Spinal cord (tissue), 10 donors: ENCODE measurements around the gene ROR2. TPM values are rescaled to one million over a fixed set of nuclear protein-coding genes. Genes with fewer than 3 reads are reported as not detected.
A peak's percentile ranks its signal among the peaks of the same experiment; 100 is the strongest.

ENCODE experiments used
- DNase-seq, 6 donors: peaks; one replicate each; pipeline versions ENCODE4 v3.0.0 to v3.0.0-alpha.2; 2013 to 2015; ENCODE audit warnings: low spot score in 6 of 6, low read depth in 4 of 6
- H3K27ac ChIP-seq: one replicate; pipeline ENCODE4 v1.5.1; 2013; ENCODE audit warnings: low read depth, low read length, control low read depth
- H3K27me3 ChIP-seq: one replicate; pipeline ENCODE4 v1.6.1; 2013; ENCODE audit warnings: low read length; ENCODE audit not compliant: control insufficient read depth, insufficient read depth
- H3K36me3 ChIP-seq: one replicate; pipeline ENCODE4 v1.6.1; 2013; ENCODE audit warnings: low read length; ENCODE audit not compliant: control insufficient read depth, insufficient read depth
- H3K4me1 ChIP-seq: one replicate; pipeline ENCODE4 v1.6.1; 2013; ENCODE audit warnings: low read length; ENCODE audit not compliant: control insufficient read depth, insufficient read depth
- H3K4me3 ChIP-seq: one replicate; pipeline ENCODE4 v1.5.1; 2013; ENCODE audit warnings: low read depth, low read length, control low read depth
- H3K9me3 ChIP-seq: one replicate; pipeline ENCODE4 v1.6.1; 2013; ENCODE audit warnings: low read length; ENCODE audit not compliant: control insufficient read depth, insufficient read depth
- WGBS: methylation state at CpG from one replicate; pipeline ENCODE4 v1.1.5; 2013; ENCODE audit warnings: missing lambda C conversion rate; ENCODE audit not compliant: insufficient coverage; 5-methylcytosine and 5-hydroxymethylcytosine counted together
- polyA plus RNA-seq, 2 donors: library from polyadenylated mRNA; unstranded; fragments of 120-200 nt; gene quantifications; one replicate each; pipeline ENCODE4 v1.2.1, GENCODE V29; 2013; ENCODE audit not compliant: insufficient read length in 2 of 2
- total RNA-seq, 2 donors: library from RNA; depleted of rRNA in 1 of 2; stranded (reverse); fragments of 120-200 nt in 1 of 2; fragments of >200 nt in 1 of 2; gene quantifications; one replicate each; pipeline versions ENCODE4 v1.2.3 to v1.2.4, GENCODE V29; 2013 to 2014
- donor health status: healthy.

ROR2 gene
- total and polyA plus RNA-seq, 4 donors, result 3.1 to 20.6 (median 5.0) TPM

DNA sequence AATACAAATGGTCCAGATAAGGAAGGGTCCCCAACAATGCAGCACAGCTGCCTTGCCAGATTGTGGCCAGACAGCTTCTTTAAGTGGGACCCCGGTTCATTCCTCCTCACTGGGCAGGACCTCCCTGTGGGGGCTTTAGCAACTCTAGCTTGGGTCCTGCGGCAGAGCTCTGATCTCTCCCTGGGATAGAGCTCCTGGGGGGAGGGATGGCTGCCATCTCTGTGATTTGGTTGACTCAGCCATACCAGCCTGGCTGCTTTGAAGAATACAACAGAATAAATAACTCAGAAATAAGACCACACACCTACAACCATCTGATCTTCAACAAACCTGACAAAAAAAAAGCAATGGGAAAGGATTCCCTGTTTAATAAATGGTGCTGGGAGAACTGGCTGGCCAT is 22.7 kb upstream of the ROR2 start:
- no peak for DNase-seq
- H3K4me3 ChIP-seq, result no peak overlapping the region
- H3K9me3 ChIP-seq, result no peaks in the 10 kb centered on the region
- no peaks in the 10 kb centered on the region for H3K27me3 ChIP-seq
- no peak overlapping the region for H3K27ac ChIP-seq
- H3K36me3 ChIP-seq, result no peaks in the 10 kb centered on the region
- WGBS, result 67% methylated on average over 1 of the region's 2 CpGs
- H3K4me1 ChIP-seq, result no peaks in the 10 kb centered on the region

DNA sequence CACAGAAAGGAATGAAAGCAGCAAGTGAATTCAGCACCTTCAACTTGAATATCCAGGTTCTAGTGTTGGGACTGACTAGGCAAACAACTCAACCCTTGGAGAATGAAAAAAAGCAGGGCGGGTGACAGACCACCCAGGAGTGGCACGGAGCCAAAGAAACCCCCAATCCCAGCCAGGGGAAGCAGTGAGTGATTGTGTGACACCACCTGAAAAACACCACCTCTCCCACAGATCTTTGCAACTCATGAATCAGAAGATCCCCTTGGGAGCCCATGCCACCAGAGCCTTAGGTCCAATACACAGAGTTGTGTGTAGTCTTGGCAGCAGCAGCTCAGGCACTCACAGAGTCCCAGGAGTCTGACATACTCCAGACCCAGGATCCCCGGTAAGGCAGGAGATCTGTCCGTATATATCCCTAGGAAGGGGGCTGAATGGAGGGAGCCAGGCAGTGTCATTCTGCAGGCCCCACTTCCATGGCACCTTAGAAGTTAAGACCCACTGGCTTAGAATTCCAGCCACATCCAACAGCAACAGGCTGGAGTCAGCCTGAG is 22.1 kb upstream of the ROR2 start:
- H3K27me3 ChIP-seq, result no peaks in the 10 kb centered on the region
- 67% methylated on average over 1 of the region's 4 CpGs for WGBS
- no peak overlapping the region for H3K27ac ChIP-seq
- H3K4me3 ChIP-seq, result no peak overlapping the region
- no peak for DNase-seq
- H3K9me3 ChIP-seq, result no peaks in the 10 kb centered on the region
- no peaks in the 10 kb centered on the region for H3K36me3 ChIP-seq
- H3K4me1 ChIP-seq, result no peaks in the 10 kb centered on the region

DNA sequence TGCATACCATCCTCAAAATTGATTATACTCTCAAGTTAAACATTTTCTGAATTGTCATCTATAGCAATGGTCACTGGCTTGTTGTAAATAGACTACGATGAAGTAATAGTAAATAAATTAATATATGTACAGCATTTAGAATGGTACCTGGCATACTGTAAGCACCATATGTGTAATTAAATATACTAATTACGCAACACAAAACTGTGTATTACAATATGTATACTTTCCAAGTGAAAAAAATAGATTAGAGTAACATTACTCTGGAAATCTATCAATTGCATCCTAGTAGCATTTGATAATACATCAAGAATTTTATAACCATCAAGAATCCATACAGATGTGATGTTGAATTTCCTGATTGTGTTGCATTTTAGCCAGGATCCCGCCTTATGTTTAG is 17.2 kb upstream of the ROR2 start:
- H3K4me3 ChIP-seq, result no peak overlapping the region
- H3K4me1 ChIP-seq, result no peaks in the 10 kb centered on the region
- no peak overlapping the region for H3K27ac ChIP-seq
- peaks cover 3% of the 10 kb centered on the region for H3K9me3 ChIP-seq
- WGBS, result no CpG with 5 or more reads among the region's 3 CpGs
- no peak for DNase-seq
- H3K27me3 ChIP-seq, result no peaks in the 10 kb centered on the region
- H3K36me3 ChIP-seq, result no peaks in the 10 kb centered on the region

DNA sequence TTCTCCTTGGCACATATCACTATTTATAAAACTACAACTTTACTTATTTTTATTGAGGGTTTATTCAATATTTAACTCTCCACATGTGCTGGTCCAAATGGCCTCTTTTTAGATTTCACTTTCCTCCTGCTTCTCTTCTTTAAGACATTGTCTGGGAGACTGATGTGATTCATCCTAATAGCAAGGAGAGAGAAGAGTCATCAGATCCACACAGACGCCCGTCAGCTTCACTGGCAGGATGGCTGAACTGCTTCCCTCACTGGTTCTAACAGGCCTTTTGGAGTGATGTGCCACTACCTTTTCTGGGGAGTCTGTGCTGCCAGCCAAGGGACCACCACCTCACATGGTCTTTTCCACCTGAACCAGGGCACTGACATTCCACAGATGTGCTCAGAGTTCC is 16.5 kb upstream of the ROR2 start:
- Histone ChIP-seq H3K27ac (no peak overlapping the region), H3K4me3 (no peak overlapping the region), H3K36me3 (no peaks in the 10 kb centered on the region), H3K27me3 (no peaks in the 10 kb centered on the region), H3K4me1 (no peaks in the 10 kb centered on the region), H3K9me3 (peaks cover 3% of the 10 kb centered on the region)
- 79% methylated on average over 2 of the region's 2 CpGs for WGBS
- DNase-seq, result no peak

DNA sequence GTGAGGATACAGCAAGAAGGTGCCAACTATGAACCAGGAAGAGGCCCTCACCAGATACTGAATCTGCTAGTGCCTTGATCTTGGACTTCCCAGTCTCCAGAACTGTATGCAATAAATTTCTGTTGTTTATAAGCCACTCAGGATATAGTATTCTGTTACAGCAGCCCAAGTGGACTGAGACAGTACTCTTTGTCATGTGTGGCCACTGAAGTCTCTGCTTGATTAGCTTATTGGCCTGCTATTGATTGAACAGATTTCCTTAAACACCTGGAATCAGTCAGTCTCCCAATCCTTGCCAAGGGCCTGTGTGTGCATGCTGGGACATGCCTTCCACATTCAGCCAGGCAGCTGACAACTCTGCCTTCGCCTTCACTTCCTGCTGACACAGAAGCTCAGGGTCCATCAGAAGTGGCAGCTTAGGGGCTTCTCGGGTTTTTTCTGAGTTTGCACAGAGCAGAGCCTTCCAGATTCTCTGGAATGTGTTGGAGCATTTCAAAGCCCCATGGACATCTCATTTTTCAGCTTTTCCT is 13.7 kb upstream of the ROR2 start:
- H3K27ac ChIP-seq, result no peak overlapping the region
- H3K4me3 ChIP-seq, result no peak overlapping the region
- no peaks in the 10 kb centered on the region for H3K4me1 ChIP-seq
- no peaks in the 10 kb centered on the region for H3K27me3 ChIP-seq
- DNase-seq, result no peak
- 83% methylated on average over 1 of the region's 2 CpGs for WGBS
- peaks cover 3% of the 10 kb centered on the region for H3K9me3 ChIP-seq
- H3K36me3 ChIP-seq, result no peaks in the 10 kb centered on the region

DNA sequence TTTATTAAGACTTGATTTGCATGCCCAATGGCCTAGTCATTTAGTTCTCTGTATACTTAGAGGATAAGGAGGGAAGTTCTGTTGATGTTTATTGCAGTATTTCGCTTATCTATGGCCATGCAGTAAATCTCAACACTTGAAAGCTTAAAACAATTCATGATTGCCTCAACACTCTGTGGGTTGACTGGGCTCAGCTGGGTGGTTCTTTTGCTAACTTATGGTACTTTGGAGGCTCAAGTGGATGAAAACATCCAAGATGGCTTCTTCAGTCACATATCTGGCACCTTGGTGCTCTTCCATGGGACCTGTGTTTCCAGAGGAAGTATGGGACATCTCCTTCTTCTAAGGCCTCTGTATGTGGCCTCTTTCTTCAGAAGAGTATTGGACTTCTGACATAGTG is 10.3 kb upstream of the ROR2 start:
- H3K4me1 ChIP-seq, result no peaks in the 10 kb centered on the region
- no peak overlapping the region for H3K4me3 ChIP-seq
- no peaks in the 10 kb centered on the region for H3K36me3 ChIP-seq
- no peaks in the 10 kb centered on the region for H3K27me3 ChIP-seq
- H3K9me3 ChIP-seq, result peaks cover 3% of the 10 kb centered on the region
- WGBS, result no CpG with 5 or more reads among the region's 1 CpG
- no peak for DNase-seq
- no peak overlapping the region for H3K27ac ChIP-seq

DNA sequence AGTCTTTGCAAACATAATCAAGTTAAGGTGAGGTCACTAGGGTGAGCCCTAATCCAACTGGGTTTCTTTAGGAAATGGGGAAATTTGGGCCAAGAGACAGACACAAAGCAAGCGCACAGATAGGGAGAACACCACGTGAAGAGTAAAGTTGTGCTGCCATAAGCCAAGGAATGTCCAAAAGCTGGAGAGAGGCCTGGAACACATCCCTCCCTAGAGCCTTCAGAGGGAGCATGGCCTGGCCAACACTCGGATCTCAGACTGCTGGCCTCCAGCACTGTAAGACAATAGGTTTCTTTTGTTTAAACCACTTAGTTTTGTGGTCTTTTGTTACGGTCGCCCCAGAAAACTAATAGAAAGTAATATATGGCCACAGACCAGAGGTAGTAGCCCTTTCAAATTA is 8.1 kb upstream of the ROR2 start:
- Histone ChIP-seq H3K4me3 (no peak overlapping the region), H3K9me3 (no peaks in the 10 kb centered on the region), H3K4me1 (no peaks in the 10 kb centered on the region), H3K27me3 (no peaks in the 10 kb centered on the region), H3K36me3 (no peaks in the 10 kb centered on the region), H3K27ac (no peak overlapping the region)
- DNase-seq, result no peak
- 83% methylated on average over 2 of the region's 5 CpGs for WGBS

DNA sequence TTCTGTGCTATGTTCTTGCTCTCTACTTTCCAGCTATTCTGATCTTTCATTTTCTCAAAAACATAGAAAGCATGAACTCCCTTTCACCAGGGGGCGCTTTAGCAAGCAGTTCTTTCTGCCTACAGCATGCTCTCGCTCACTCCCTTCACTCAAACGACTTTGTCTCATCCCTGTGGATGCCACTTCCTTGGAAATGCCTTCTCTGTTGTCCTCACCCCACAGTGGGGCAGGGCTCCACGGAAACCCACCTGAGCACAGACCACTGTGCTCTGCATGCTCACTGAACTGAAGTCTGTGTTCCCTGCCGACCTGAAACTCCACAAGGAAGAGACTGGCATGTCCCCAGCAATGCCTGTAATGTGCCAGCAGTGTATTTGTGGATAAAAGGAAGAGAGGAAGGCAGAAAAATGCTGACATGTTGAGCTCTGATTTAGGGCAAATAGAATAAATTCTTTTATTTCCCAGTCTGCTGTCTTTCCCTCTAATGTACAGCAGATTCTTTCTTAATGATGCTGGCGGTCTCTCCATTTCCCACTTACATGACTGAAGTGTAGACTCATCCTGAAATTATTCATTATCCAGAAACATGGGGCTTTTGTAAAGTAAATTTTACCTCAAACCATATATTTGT is 4.9 kb upstream of the ROR2 start:
- peaks cover 5% of the 10 kb centered on the region for H3K4me1 ChIP-seq
- peak in 2 of 6 donors; percentile 70 to 76 for DNase-seq
- WGBS, result 6% methylated on average over 4 of the region's 6 CpGs
- no peaks in the 10 kb centered on the region for H3K36me3 ChIP-seq
- H3K27ac ChIP-seq, result no peak overlapping the region
- H3K9me3 ChIP-seq, result no peaks in the 10 kb centered on the region
- peaks cover 12% of the 10 kb centered on the region for H3K27me3 ChIP-seq
- no peak overlapping the region for H3K4me3 ChIP-seq

DNA sequence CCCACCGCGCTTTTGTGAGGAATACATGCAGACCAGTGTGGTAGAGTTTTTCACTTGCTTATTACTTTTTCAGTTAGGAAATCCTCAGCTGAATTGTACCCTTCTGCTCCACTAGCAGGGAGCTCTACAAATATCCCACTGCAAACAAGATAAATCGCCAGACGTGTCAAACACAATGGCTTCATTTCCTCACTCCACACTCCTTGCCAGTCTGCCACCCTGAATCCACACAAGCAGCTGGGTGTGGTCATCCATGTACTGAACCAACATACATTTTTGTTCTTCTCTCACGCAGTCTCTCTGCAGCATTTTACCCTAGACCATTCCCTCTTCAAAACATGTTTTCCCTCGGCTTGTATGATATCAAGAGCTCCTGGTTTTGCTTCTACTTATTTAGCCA is 3.7 kb upstream of the ROR2 start:
- no peaks in the 10 kb centered on the region for H3K9me3 ChIP-seq
- H3K4me1 ChIP-seq, result peaks cover 17% of the 10 kb centered on the region
- peaks cover 22% of the 10 kb centered on the region for H3K27me3 ChIP-seq
- H3K27ac ChIP-seq, result no peak overlapping the region
- no peak for DNase-seq
- no peaks in the 10 kb centered on the region for H3K36me3 ChIP-seq
- 87% methylated on average over 4 of the region's 6 CpGs for WGBS
- H3K4me3 ChIP-seq, result no peak overlapping the region

DNA sequence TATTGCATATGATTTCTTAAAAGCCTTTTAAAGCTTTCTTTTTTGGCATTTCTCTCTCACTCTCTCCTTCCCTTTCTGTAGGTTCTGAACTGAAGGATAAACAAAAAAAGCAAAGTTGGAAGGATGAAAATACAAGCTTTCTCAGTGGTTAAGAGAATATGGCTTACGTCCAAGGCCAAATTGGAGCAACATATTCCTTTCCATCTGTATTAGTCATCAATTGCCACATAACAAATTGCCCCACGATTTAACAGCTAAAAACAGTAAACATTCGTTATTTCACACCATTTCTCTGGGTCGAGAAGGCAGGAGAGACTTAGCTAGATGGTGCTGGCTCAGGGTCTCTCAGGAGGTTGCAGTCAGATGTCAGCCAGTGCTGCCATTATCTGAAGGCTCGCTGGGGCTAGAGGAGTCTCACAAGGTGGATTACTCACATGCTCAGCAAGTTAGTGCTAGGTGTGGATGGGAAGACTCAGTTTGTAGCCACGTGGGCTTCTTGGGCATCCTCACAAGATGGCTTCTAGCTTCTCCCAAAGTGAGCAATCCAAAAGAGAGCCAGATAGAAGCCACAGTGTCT is 2.0 kb upstream of the ROR2 start:
- H3K36me3 ChIP-seq, result no peaks in the 10 kb centered on the region
- H3K27me3 ChIP-seq, result peaks cover 35% of the 10 kb centered on the region
- no peak overlapping the region for H3K4me3 ChIP-seq
- WGBS, result 90% methylated on average over 4 of the region's 6 CpGs
- DNase-seq, result no peak
- H3K4me1 ChIP-seq, result peaks cover 25% of the 10 kb centered on the region
- no peak overlapping the region for H3K27ac ChIP-seq
- H3K9me3 ChIP-seq, result no peaks in the 10 kb centered on the region
